GM19455 (cell line): Measurements from ENCODE around the gene TMEM69.
"Not testable (repeated sequence)": the region's sequence is repeated elsewhere in the genome, so short reads cannot be mapped to it uniquely, and the experiment has no call there.

ENCODE experiments used
- ATAC-seq: cut with Tn5 transposase; IDR thresholded peaks from one replicate; pipeline ENCODE4 v1.9.1; 2021; ENCODE audit not compliant: unreplicated experiment

TMEM69 gene

GRCh38 chr1:45687754-45688740 is at the start of gene TMEM69:
Gene TMEM69, plus strand, starts transcription at chr1:45688181. Its CDS starts 2,888 bp downstream, at chr1:45691069.
- no peak for ATAC-seq

- ATAC-seq: no peak
These were observed 47.7 kb upstream of the TMEM69 start for GRCh38 chr1:45640293-45640692.

DNA sequence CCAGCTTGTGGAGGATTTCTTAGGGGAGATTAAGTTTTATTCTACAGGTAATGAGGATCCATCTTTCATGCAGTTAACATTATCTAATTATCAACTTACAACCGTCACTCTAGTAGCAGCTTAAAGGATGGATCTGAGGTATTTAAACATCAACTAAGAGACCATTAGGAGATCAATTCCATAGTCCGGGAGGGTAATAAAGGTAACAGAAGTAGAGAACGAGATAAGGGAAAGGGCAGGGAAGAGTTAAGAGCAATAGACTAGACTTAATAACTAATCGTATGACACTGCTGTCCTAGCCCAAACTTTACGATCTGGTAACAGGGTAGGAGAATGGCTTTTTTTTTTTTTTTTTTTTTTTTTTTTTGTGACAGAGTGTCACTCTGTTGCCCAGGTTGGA is 44.7 kb upstream of the TMEM69 start:
- no peak for ATAC-seq

- no peak for ATAC-seq
These were observed 44.0 kb upstream of the TMEM69 start for GRCh38 chr1:45643978-45644377.

DNA sequence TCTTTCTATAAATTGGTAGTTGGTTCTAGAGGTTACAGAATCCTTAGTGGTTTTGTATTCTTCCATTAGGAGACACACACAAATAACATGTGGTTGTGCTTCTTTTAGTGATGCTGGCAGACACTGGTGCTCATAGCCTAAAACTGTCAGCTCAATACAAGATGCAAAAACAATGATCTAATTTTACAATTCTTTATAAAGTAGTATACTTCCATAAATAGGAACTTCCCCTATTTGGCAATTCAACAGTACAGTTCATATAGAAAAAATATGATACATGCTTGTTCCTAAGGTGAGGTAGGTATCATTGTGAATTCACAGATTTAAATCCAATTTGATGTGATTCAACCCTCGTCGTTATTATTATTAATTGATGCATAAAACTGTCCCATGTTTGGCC is 43.3 kb upstream of the TMEM69 start:
- ATAC-seq: no peak

GRCh38 chr1:45647248-45648021 is 40.5 kb upstream of the TMEM69 start:
- no peak for ATAC-seq

- no peak for ATAC-seq
These were observed 33.3 kb upstream of the TMEM69 start for GRCh38 chr1:45654540-45655280.

DNA sequence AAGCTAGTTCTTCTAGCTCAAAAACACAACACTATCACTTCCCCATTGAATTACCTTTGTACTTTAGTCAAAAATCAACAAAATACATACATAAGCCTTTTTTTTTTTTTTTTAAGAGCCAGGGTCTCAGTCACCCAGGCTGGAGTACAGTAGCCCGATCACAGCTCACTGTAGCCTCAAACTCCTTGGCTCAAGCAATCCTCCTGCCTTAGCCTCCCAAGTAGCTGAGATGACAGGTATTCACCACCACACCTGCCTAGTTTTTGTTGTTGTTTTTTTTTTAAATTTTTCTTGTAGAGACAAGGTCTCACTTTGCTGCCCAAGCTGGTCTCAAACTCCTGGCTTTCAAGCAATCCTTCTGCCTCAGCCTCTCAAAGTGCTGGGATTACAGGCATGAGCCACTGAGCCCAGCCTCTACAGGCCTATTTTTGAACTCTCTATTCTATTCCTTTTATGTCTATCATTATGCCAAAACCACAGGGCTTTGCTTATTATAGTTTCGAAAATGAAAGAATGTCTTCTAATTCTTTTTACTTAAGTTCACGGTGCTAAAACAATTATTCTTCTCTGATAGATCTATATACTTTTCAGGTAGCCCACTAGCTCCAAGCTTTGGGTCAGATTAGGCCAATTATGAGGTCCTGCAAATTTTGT is 31.3 kb upstream of the TMEM69 start:
- no peak for ATAC-seq

DNA sequence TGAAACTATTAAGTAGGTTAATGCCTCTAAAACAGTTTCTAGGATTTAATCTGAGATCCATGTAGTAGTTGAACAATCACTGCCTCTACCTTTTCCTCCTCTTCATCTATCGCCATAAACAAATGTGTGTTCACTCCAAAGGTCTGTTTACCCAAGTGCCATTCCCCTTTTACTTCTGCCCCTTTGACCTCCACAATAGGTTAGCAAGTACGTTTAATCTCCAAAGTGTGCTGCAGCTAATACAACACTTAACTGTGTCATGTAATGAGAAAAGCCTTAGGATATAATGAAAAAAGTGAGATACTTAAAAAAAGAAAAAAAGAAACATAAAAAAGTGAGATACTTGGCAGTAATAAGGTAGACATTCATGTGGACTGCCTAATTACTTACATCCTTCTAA is 29.8 kb upstream of the TMEM69 start:
- ATAC-seq: no peak

DNA sequence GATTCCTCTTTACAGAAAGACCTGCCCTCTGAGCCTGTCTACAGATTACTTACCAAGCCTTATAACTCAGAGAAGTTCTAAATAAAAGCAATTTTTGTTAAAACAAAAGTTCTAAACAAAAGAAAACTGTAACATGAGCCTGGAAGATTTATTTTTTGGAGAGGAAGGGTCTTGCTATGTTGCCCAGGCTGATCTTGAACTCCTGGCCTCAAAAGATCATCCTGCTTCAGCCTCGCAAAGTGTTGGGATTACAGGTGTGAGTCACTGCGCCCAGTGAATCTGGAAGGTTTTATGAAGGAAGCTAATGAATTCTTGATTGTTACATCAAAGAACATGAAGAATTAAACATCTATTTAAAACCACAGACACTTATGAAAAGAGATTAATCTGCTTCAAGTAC is 28.8 kb upstream of the TMEM69 start:
- no peak for ATAC-seq

DNA sequence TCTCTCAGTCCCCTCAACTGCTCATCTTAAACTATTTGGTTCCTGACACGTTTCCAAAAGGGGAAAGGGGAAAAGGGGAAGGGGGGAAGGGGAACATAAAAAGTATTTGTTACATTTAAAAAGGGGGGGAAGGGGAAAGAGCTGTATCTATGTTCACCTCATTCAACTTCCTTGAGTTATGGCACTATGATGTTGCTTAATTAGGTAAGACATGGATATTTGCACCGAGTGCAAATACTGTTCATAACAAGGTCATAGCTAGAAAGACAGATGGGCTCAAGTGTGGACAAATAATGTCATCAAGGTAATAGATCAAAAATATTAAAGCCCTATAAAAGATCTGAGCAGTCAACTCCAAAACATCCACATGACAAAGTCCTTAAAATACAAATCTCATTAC is 27.6 kb upstream of the TMEM69 start:
- no peak for ATAC-seq

- no peak for ATAC-seq
These were observed 21.1 kb upstream of the TMEM69 start for GRCh38 chr1:45666836-45667235.

DNA sequence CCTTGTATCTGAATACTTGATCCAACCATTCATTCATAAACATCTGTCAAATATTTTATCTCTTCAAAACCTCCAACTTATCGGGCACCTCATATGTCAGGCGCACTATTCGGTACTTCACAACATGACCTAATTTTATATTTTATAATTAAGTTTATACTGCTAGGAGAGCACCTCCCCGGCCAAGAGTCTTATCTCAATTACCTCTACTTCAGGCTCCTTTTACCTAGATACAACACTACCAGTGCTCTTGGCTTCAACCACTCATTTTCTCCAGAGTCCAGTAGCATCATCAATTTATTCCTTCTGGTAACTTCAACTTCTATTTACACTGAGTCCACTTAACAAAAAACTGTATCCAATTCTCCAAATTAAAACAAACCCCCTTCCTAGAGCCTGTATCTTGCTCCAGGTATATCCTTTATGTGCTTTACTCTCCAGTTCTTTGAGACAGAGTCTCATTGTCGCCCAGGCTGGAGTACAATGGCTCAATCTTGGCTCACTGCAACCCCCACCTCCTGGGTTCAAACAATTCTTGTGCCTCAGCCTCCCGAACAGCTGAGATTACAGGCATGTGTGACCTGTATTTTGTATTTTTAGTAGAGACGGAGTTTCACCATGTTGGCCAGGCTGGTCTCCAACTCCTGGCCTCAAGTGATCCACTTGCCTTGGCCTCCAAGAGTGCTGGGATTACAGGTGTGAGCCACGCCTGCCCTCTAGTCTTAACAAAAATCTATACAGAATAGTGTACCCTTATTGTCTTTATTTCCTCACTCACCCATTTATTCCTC is 20.5 kb upstream of the TMEM69 start:
- no peak for ATAC-seq

GRCh38 chr1:45668526-45668925 is 19.5 kb upstream of the TMEM69 start:
- ATAC-seq: no peak

DNA sequence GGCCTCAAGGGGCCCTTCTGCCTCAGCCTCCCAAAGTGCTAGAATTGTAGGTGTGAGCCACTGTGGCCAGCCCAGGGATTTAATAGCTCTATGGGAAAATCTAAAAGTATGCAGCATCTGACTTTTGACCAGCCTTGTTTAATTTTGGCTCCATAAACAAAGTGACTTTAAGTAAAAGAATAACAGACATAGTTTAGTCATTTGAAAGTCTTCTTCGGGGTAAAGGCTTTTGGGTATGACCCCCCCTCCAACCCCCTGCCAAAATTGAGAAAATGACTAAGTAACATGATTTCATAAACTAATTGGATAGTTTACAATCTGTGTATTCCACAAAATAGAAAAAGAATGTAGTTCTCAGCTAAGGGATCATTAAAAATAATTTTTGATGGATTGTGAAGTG is 18.6 kb upstream of the TMEM69 start:
- ATAC-seq: no peak

DNA sequence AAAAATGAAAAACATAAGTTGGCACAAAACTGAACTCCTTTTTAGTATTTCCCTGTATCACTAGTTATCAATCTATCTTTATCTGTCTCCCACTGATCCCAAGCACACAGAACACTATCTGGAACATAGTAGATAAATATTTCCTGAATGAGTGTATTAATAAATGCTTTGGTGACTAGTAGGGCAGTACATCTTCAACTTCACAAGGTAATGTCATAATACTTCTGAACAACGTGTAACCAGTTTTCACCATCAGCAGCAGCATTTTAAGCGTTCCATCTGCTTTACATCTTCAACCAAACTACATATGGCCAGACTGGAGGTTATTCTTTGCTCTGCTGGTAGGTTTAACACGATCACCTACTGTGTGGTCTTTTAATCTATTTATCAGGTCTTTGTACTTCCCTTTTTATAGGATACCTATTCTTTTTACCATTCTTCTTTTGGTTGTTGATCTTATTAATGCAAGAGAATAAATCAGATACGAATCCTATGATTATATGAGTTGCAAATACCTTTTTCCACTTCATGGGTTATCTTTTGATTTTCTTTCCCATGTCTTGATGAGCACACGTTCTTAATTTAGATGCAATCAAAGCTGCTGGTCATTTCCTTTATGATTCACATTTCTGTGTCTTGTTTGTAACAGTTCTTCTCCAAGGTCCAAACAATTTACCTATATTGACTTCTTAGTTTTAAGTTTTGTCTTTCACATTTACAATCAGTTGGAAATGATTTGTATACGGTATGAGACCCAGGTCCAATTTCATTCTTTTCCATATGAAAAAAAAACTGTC is 17.9 kb upstream of the TMEM69 start:
- ATAC-seq: no peak

GRCh38 chr1:45673956-45674355 is 14.0 kb upstream of the TMEM69 start:
- ATAC-seq: no peak

DNA sequence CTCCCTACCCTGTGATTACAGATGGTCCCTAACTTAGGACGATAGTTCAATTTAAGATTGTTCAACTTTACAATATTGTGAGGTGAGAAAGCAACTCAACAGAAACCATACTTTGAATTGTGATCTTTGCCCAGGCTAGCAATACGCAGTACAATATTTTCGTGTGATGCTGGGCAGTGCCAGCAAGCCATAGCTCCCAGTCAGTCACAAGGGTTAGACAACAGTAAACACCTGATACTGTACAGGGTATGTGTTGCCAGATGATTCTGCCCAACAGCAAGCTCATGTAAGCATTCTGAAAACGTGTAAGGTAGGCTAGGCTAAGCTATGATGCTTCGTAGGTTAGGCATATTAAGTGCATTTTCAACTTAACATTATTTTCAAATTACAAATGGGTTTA is 13.5 kb upstream of the TMEM69 start:
- no peak for ATAC-seq

GRCh38 chr1:45676553-45676952 is 11.4 kb upstream of the TMEM69 start:
- not testable (repeated sequence) for ATAC-seq
